ENCODE data around the gene FSTL5.
"Not testable (repeated sequence)": the region's sequence is repeated elsewhere in the genome, so short reads cannot be mapped to it uniquely, and the experiment has no call there.

FSTL5 gene

DNA sequence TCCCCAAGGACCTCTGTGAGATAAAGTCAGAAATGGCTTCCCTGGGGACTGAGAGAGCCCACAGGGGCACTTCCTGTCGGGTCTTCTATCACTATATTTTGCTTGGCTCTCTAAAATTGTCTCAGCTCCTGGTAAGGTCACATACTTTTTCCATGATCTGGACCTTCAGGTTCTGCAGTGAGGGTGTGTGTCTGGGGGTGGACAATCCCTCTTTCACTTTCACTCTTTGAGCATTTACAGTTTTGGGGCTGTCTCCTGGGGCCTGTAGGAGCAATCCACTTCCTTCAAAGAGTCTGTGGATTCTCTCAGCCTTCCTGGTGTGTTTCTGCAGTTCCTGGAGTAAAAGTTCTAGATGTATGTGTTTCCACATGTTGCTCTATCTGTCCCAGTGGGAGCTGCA is 335.7 kb downstream of the FSTL5 start:
- DNase-seq: no peak

- DNase-seq: no peak
Measured at GRCh38 chr4:161827013-161827412, 336.8 kb downstream of the FSTL5 start.

DNA sequence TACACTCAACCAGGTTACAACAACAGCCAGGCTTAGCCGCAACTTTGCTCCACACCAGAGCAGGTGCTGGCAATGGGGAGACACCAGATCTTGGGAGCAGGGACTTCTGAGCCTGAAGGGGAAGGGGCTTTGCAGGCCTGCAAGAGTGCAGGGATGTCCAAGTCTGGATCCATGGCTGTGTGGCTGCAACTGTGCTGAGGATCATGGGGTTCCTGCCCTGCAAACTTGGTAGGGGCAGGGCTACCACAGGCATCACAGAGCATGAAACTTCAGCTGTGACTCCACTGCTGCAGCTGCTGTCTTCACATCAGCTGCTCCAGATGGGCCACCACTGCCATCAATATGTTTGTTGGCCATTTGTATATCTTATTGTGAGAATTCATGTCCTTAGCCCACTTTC is 340.4 kb downstream of the FSTL5 start:
- no peak for DNase-seq

- no peak for DNase-seq
Measured at GRCh38 chr4:161822174-161822573, 341.6 kb downstream of the FSTL5 start.

- DNase-seq: no peak
Measured at GRCh38 chr4:161817914-161818313, 345.9 kb downstream of the FSTL5 start.

GRCh38 chr4:161816958-161817357 is 346.8 kb downstream of the FSTL5 start:
- DNase-seq: no peak

DNA sequence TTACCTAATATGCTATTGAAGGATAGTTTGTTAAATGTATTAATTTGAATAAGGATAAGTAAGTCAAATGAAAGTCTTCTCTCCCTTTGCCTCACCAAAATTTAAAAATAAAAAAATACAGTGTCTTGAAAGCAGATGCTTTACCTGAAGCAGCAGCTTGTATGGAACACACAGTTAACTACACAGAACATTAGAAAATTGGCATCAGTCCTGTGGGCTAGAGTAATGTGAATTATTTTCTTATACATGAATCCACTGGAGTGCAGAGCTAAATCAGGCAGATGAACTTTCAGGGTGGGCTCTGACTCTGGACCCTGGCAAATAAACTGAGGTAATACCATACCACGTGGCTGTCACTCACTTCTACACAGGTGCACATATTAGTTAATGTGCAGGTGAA is 348.0 kb downstream of the FSTL5 start:
- no peak for DNase-seq

DNA sequence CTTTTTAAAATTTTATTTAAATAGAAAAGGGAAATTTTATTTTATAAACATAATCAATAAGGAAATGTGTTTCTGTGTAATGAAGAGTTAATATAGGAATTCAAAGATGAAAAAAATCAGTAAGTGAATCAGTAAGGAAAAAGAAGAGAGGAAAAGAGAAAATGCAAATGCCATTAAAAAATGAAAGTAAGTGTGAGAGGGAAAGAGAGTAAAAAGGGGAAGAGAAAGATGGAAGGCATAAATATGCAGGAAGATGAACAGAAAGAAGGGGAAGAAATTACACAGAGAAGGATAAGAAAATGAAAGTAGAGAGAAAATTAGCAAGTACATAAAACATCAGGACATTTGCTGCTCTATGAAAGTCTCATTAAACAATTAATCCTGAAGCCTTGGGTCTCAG is 349.9 kb downstream of the FSTL5 start:
- no peak for DNase-seq

GRCh38 chr4:161813389-161813788 is 350.4 kb downstream of the FSTL5 start:
- no peak for DNase-seq

DNA sequence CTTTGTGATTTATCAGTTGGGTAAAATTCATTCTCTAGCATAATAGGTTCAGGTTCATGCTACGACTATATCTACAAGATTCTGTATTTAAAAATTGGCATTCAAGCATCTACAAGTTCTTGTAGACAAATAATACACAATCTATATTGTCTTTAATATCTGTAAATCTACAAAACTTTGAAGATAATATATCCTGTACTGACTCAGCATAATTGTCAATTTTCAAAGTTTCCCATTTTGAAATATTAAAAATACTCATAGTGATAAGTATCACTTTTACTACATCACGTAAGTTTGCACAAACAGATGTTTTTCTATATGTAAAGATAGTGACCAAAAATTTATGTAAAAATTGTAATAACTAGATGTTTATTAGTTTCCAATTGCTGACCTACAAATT is 360.6 kb downstream of the FSTL5 start:
- no peak for DNase-seq

DNA sequence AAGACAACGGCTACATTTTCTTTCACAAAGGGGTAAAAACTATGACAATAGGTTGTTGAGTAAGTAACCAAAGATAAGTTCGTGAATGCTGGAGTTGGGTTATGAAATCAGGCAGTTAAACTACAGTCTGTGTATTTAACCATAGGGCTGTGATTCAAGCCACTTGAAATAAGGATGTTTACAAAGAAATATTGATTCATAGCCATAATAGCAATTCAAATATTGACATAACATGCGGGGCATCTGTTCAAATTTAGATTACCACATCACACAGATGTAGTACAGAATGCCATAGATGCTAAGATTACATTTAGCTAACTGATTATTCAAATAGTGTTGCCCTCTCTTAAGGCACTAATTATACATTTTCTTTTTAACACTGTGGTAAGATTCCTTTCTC is 364.1 kb downstream of the FSTL5 start:
- no peak for DNase-seq

- DNase-seq: no peak
Measured at GRCh38 chr4:161792991-161793390, 370.8 kb downstream of the FSTL5 start.

DNA sequence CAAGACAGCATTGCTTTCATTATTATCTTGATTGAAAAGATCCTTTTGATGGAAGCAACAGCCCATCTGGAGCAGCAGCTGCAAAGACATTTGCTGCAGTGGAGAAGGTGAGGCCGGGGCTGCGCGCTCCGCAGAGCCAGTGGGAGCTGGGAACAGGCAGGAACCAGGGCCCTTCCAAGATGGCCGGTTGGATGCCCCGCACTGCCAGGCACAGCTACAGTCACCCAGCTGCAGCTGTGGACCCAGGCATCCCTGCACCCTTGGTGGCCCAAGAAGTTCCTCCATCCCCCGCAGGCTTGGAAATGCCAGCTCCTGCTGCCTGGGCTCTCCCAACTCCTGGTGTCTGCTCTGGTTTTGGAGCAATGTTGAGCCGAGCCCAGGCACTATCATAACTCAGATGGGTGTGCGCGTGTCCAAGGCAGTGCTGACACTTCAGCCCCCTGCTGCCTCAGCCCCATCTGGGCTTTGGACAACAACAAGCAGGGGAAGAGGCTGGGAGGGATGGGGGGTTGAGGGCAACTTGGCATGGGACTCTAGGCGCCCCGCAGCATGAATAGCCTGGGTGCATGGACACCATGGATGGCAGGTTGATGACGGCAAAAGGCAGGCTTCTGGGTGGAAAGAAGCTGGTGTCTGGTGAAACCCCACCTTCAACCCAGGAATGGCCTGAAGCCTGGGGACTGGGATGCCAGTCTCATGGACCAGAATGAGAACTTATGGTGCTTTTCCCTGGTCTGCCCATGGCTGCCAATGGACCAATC is 371.8 kb downstream of the FSTL5 start:
- DNase-seq: no peak

- no peak for DNase-seq
Measured at GRCh38 chr4:161767116-161767515, 396.7 kb downstream of the FSTL5 start.

DNA sequence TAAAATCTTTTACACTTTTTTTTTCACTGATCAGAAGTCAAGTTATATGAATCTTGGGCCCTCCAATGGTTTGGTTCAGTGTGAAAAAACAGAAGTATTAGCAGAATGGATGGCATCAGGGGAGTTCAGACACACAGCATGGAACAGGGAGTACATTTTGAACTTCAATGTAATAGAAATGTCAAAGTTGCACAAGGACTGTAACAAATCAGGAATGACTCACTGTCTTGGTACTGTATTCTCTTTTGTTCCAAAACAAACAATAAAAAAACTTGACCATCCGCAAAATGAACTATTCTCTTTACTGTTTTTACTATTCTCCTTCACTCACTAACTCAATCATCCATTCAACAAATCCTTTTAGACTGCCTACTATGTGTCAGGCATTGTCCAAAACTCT is 401.0 kb downstream of the FSTL5 start:
- DNase-seq: no peak

DNA sequence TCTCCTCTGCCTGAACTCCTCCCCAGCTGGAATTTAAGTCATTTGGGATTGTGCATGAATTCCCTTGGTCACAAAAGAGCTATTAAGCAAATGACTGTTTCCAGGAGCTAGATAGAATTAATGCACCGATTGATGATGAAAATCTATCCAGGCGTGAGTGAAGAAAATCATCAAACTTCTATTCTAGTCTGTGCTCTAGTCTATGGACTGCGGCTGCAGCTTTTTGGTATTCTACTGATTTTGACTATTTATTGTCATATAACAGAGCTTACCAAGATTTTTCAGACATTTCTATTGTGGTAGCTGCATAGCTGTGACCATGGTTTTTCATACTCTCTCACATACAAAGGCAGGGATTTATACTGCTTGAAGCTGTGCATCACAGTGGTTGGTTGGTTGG is 403.8 kb downstream of the FSTL5 start:
- DNase-seq: no peak

DNA sequence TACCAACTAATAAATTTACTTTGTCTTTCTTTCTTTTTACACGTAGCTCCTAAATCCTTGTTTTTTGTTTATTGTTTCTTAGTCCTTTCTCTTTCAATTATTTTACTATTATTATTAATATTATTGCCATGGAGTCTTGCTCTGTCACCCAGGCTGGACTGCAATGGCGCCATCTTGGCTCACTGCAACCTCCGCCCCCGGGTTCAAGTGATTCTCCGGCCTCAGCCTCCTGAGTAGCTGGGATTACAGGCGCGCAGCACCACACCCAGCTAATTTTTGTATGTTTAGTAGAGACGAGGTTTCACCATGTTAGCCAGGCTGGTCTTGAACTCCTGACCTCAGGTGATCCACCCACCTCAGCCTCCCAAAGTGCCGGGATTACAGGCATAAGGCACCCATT is 405.4 kb downstream of the FSTL5 start:
- not testable (repeated sequence) for DNase-seq

- DNase-seq: no peak
Measured at GRCh38 chr4:161728929-161729328, 434.9 kb downstream of the FSTL5 start.

- no peak for DNase-seq
Measured at GRCh38 chr4:161721947-161722346, 441.9 kb downstream of the FSTL5 start.

DNA sequence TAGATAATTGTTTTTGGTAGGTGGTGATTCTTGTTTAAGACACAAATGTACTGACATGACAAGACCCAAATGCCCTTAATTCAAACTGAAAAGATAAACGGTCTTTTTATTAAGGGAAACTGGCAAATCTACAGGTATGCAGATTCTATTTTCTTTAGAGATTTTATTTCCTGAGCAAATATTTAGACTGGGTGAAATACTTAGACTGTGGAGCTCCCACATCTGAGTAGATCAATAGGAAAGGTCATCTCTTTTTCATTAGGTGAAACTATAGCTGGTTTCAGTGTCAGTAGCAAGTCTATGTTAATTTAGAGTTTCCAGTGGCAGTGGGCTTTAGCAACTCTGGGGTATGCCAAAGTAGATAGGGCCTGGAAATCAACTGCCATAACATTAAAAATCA is 446.7 kb downstream of the FSTL5 start:
- no peak for DNase-seq

- DNase-seq: no peak
Measured at GRCh38 chr4:161714931-161715330, 448.9 kb downstream of the FSTL5 start.

DNA sequence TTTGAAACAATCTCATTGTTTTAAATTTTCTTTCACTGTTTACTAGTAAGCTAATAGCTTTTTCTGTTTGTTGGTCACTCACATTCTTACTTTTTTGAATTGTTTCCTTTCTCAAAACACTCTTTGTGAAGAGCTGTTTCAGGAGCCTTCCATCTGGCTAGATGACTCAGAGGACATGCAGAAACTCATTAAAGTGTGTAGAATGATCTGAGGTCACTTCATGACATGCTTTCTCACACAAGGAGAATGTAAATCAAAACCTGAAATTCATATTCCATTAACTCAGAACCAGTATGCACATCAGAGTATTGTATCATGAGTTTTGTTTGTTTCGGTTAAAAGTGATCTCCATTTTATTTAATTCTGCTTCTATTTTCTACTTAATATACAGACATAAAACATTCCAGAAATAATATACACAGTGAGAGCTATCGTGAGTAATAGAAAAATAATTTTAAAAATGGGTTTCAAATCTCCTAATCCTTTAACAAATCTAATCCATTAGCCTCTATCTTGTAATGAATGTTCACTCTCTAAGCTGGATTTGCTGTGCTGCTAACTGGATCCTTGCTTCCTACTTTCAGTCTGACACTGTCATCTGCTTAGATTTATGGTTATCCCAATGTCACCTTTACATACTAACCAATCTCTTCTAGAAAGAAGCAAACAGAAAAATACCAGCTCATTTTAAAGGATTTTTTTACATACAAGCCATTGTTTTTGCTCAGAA is 449.6 kb downstream of the FSTL5 start:
- no peak for DNase-seq

- DNase-seq: no peak
Measured at GRCh38 chr4:161704653-161705052, 459.1 kb downstream of the FSTL5 start.

DNA sequence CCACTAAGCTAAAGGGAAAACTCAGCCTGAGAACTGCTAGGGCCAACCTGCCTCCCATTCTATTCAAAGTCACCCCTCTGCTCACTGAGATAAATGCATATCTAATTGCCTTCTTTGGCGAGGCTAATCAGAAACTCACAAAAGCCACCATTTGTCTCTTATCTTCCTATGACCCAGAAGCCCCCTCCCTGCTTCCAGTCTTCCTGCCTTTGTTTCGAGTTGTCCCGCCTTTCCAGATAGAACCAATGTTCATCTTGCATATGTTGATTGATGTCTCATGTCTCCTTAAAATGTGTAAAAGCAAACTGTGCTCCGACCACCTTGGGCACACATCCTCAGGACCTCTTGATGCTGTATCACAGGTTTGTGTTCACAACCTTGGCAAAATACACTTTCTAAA is 459.8 kb downstream of the FSTL5 start:
- no peak for DNase-seq

DNA sequence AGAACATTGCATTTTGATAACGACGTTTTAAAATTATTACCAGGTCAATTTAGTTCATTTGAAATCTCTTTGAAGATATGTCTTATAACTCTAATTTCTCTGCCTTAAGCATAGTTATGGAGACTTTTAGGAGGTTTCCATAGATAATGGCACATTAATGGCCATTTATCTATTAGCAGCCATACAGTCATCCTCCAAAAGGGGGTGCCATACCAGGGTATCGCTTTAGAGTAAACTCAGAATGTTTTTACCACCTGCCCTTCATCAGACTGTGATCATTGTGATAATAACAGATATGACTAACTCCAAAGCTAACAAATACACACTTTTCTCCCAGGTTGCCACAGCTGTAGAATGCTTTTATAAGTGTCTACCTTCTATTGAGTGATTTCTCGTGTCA is 461.5 kb downstream of the FSTL5 start:
- no peak for DNase-seq
